IMR-90 (cell line): ENCODE data around the gene ATG7. TPM values are rescaled to one million over a fixed set of nuclear protein-coding genes. Genes with fewer than 3 reads are reported as not detected.

Experiments
- ATAC-seq: fragments of 200-7000 bp; cut with Tn5 transposase; 2 replicates; pipeline ENCODE4 v1.9.1; 2020; ENCODE audit warnings: low read depth, mild to moderate bottlenecking, moderate library complexity
- BruUV-seq: library from RNA; stranded (reverse); fragments of 400-500 nt; replicated peaks from 2 replicates; lab custom pipeline; 2021; lab: Mats Ljungman, UMichigan
- CTCF ChIA-PET: fragments of 300-600 bp; formaldehyde crosslinking; extraction: SDS; loops from one replicate; lab custom pipeline; 2021; ENCODE audit warnings: antibody characterized with exemption; lab: Yijun Ruan, JAX
- POLR2A ChIA-PET: fragments of 300-600 bp; sonication (Branson Sonifier 250); formaldehyde crosslinking; loops from one replicate; lab custom pipeline; 2022; ENCODE audit warnings: antibody characterized with exemption; ENCODE audit not compliant: unreplicated experiment; lab: Charles Lee
- DNase-seq: peaks from one replicate; pipeline ENCODE4 v3.0.0; 2013
- H2AFZ ChIP-seq: replicated peaks from 2 replicates; pipeline ENCODE3; 2013; ENCODE audit warnings: low read length, mild to moderate bottlenecking; ENCODE audit not compliant: poor library complexity
- H2AK5ac ChIP-seq: 2 replicates; pipeline ENCODE4 v1.6.1; 2013; ENCODE audit warnings: low read depth, low read length, inconsistent platforms
- H2AK9ac ChIP-seq: replicated peaks from 2 replicates; pipeline ENCODE3; 2013; ENCODE audit warnings: mild to moderate bottlenecking, low read depth, low read length, moderate library complexity; ENCODE audit not compliant: poor library complexity
- H2BK120ac ChIP-seq: 2 replicates; pipeline ENCODE4 v1.6.1; 2013; ENCODE audit warnings: low read depth, low read length, inconsistent platforms
- H2BK15ac ChIP-seq: 3 replicates; pipeline ENCODE4 v1.6.1; 2013; ENCODE audit warnings: low read depth, low read length, inconsistent platforms
- H2BK20ac ChIP-seq: 2 replicates; pipeline ENCODE4 v1.6.1; 2013; ENCODE audit warnings: low read depth, mild to moderate bottlenecking, inconsistent platforms, low read length, moderate library complexity
- H2BK5ac ChIP-seq: 2 replicates; pipeline ENCODE4 v1.6.1; 2013; ENCODE audit warnings: mild to moderate bottlenecking, low read depth, low read length, inconsistent platforms; ENCODE audit not compliant: poor library complexity, severe bottlenecking
- H3K14ac ChIP-seq: replicated peaks from 2 replicates; pipeline ENCODE4 v1.6.1; 2013; ENCODE audit warnings: low read depth, low read length, inconsistent platforms
- H3K18ac ChIP-seq: 2 replicates; pipeline ENCODE4 v1.6.1; 2013; ENCODE audit warnings: low read depth, low read length, control low read depth
- H3K23ac ChIP-seq: 2 replicates; pipeline ENCODE4 v1.6.1; 2013; ENCODE audit warnings: low read depth, low read length, inconsistent platforms
- H3K27ac ChIP-seq: 2 replicates; pipeline ENCODE4 v1.5.1; 2013; ENCODE audit warnings: mild to moderate bottlenecking, control low read depth, low read length; ENCODE audit not compliant: insufficient read depth
- H3K27me3 ChIP-seq: 2 replicates; pipeline ENCODE4 v1.6.1; 2013; ENCODE audit warnings: low read length; ENCODE audit not compliant: control insufficient read depth, insufficient read depth
- H3K36me3 ChIP-seq: 2 replicates; pipeline ENCODE4 v1.6.1; 2013; ENCODE audit warnings: low read length, mixed read lengths; ENCODE audit not compliant: control insufficient read depth, insufficient read depth
- H3K4ac ChIP-seq: 2 replicates; pipeline ENCODE4 v1.6.1; 2013; ENCODE audit warnings: low read depth, low read length, inconsistent platforms
- H3K4me1 ChIP-seq: 2 replicates; pipeline ENCODE4 v1.6.1; 2013; ENCODE audit warnings: low read length, mixed read lengths; ENCODE audit not compliant: control insufficient read depth, insufficient read depth
- H3K4me2 ChIP-seq: 2 replicates; pipeline ENCODE4 v1.6.1; 2013; ENCODE audit warnings: low read depth, mild to moderate bottlenecking, control low read depth, low read length, moderate library complexity
- H3K4me3 ChIP-seq: 2 replicates; pipeline ENCODE4 v1.5.1; 2013; ENCODE audit warnings: low read depth, mild to moderate bottlenecking, control low read depth, low read length, moderate library complexity; ENCODE audit not compliant: insufficient read depth
- H3K56ac ChIP-seq: 2 replicates; pipeline ENCODE4 v1.6.1; 2013; ENCODE audit warnings: low read length, inconsistent platforms; ENCODE audit not compliant: insufficient read depth; ENCODE audit errors: extremely low read depth
- H3K79me1 ChIP-seq, 2 experiments: 2 replicates each; pipeline ENCODE4 v1.6.1; 2013; ENCODE audit warnings: low read length in 2 of 2, inconsistent platforms in 1 of 2, low read depth in 1 of 2
- H3K9ac ChIP-seq: 2 replicates; pipeline ENCODE4 v1.6.1; 2013; ENCODE audit warnings: low read depth, low read length, control low read depth
- H3K9me1 ChIP-seq: 2 replicates; pipeline ENCODE4 v1.6.1; 2013; ENCODE audit warnings: low read length, inconsistent platforms; ENCODE audit not compliant: insufficient read depth
- H3K9me3 ChIP-seq: 2 replicates; pipeline ENCODE4 v1.6.1; 2013; ENCODE audit warnings: low read length; ENCODE audit not compliant: control insufficient read depth, insufficient read depth
- H4K20me1 ChIP-seq: 2 replicates; pipeline ENCODE4 v1.6.1; 2013; ENCODE audit warnings: low read length, inconsistent platforms; ENCODE audit not compliant: insufficient read depth
- H4K5ac ChIP-seq: 2 replicates; pipeline ENCODE4 v1.6.1; 2013; ENCODE audit warnings: mild to moderate bottlenecking, low read depth, low read length, control low read depth
- H4K8ac ChIP-seq, 2 experiments: 2 replicates each; pipeline ENCODE4 v1.6.1; 2013; ENCODE audit warnings: low read depth in 2 of 2, low read length in 2 of 2, control low read depth in 1 of 2, inconsistent platforms in 1 of 2
- H4K91ac ChIP-seq: 2 replicates; pipeline ENCODE4 v1.6.1; 2013; ENCODE audit warnings: low read depth, low read length, inconsistent platforms; ENCODE audit not compliant: insufficient read depth
- FOS ChIP-seq: fragments of 150-350 bp; IDR thresholded peaks from 2 replicates; pipeline ENCODE4 v1.6.1; 2016; ENCODE audit warnings: low read depth, low read length
- MXI1 ChIP-seq: IDR thresholded peaks from 2 replicates; pipeline ENCODE4 v1.6.1; 2012; ENCODE audit warnings: low read depth, mild to moderate bottlenecking, low read length, moderate library complexity, borderline replicate concordance
- NFE2L2 ChIP-seq: fragments of 150-350 bp; IDR thresholded peaks from 2 replicates; pipeline ENCODE4 v1.6.1; 2016; ENCODE audit warnings: low read depth, mild to moderate bottlenecking, low read length
- SMC3 ChIP-seq: fragments of 150-350 bp; IDR thresholded peaks from 2 replicates; pipeline ENCODE4 v1.6.1; 2016; ENCODE audit warnings: low read depth, mild to moderate bottlenecking, antibody characterized with exemption, low read length, moderate library complexity
- WGBS, 2 experiments: methylation state at CpG; one replicate each; pipeline versions ENCODE4 v1.1.5 to v1.1.7; 2013; ENCODE audit warnings: missing lambda C conversion rate in 2 of 2; ENCODE audit not compliant: insufficient read length in 1 of 2; ENCODE audit errors: extremely low coverage in 2 of 2; 5-methylcytosine and 5-hydroxymethylcytosine counted together
- dilution Hi-C: fragments of 300-500 bp; cut with HindIII; formaldehyde crosslinking; loops from one replicate; pipeline ENCODE4 v1.14.3; 2018; ENCODE audit warnings: low sequenced_read_pairs; ENCODE audit not compliant: unreplicated experiment
- in situ Hi-C: fragments of 300-500 bp; cut with MboI; formaldehyde crosslinking; loops from 3 replicates; pipeline ENCODE4 v1.14.3; 2019; ENCODE audit warnings: low sequenced_read_pairs, inconsistent platforms, mixed read lengths
- intact Hi-C: fragments of 100-400 bp; cut with micrococcal nuclease; formaldehyde crosslinking; loops from 2 replicates; pipeline ENCODE4 v1.10.0; 2022
- polyA plus RNA-seq, 3 experiments: library from polyadenylated mRNA; depleted of rRNA; stranded (reverse); fragments of >200 nt; gene quantifications; 2 replicates each; pipeline ENCODE4 v1.2.3, GENCODE V29; 2012; ENCODE audit warnings: low replicate concordance in 1 of 3
- total RNA-seq: library from RNA; depleted of rRNA; stranded (reverse); fragments of >200 nt; gene quantifications from 2 replicates; pipeline ENCODE4 v1.2.3, GENCODE V29; 2012

ATG7 gene
- total and polyA plus RNA-seq, 2 of the 4 experiments (the other 2 are of a cell fraction): 15.6 to 51.4 TPM

DNA sequence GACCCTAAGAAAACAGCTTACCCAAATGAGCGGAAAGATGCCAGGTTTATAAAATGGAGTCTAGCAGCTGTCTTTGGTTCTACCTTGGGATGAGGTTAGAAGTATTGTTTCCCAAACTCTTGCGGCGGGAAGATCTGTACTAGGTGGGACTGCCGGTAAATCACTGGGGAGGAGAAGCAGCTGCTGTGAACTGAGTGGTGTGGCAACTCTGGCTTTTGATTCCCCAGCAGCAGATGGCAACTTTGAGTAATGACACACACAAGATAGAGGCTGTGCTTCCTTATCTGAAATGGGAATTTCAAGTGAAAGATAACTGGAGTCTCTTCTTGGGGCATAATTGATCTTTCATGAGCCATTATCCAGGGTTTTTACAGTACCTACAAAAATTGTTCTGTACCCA, 184.9 kb downstream of the ATG7 start:
- no peak overlapping the region; the same call in 1 of the 2 replicates for H4K91ac ChIP-seq
- no peaks in the 10 kb centered on the region for H3K36me3 ChIP-seq
- no peak overlapping the region for H3K4me3 ChIP-seq
- no peak overlapping the region for H2AFZ ChIP-seq
- ATAC-seq (no peak), DNase-seq (peak; percentile 13)
- H3K4ac ChIP-seq: no peak overlapping the region
- ChIA-PET POLR2A (no interaction called here), CTCF (no interaction called here)
- no CpG with 5 or more reads among the region's 4 CpGs for WGBS, 2 experiments
- H2AK9ac ChIP-seq: no peak overlapping the region
- peaks cover 4 to 42% of the 10 kb centered on the region in 2 experiments; a peak in 3 of 4 replicates for H3K79me1 ChIP-seq
- TF ChIP-seq FOS: no peak
- TF ChIP-seq NFE2L2: no peak
- no peak for TF ChIP-seq SMC3
- TF ChIP-seq MXI1: no peak
- peaks cover 17% of the 10 kb centered on the region for H3K4me1 ChIP-seq
- intact Hi-C loops: no loop called here
- no peak overlapping the region; the same call in 1 of the 2 replicates for H3K18ac ChIP-seq
- H3K56ac ChIP-seq: no peak overlapping the region
- in situ Hi-C loops: no loop called here
- no peaks in the 10 kb centered on the region for H3K27me3 ChIP-seq
- no peak overlapping the region for H3K4me2 ChIP-seq
- no peak overlapping the region for H3K23ac ChIP-seq
- no peak overlapping the region for H3K27ac ChIP-seq
- H2AK5ac ChIP-seq: no peak overlapping the region
- H2BK20ac ChIP-seq: no peak overlapping the region
- peak overlapping the region; percentile 69; the same call in 1 of the 3 replicates for H2BK15ac ChIP-seq
- H2BK120ac ChIP-seq: peak overlapping the region; percentile 25; the same call in 1 of the 2 replicates
- H3K14ac ChIP-seq: no peak overlapping the region
- peaks cover 13% of the 10 kb centered on the region for H3K9me1 ChIP-seq
- H2BK5ac ChIP-seq: no peak overlapping the region
- 0 out of 4 replicates have a peak overlapping the region, but pooled peaks of 1 of the 2 experiments have one; percentile 1 for H4K8ac ChIP-seq
- H3K9ac ChIP-seq: no peak overlapping the region
- H4K5ac ChIP-seq: no peak overlapping the region
- dilution Hi-C loops: no loop called here
- H4K20me1 ChIP-seq: no peaks in the 10 kb centered on the region
- no TSS peak for BruUV-seq
- H3K9me3 ChIP-seq: no peaks in the 10 kb centered on the region
